ENCODE measurements around the gene CD40.

CD40 gene

GRCh38 chr20:46107061-46107460, 11.1 kb upstream of the CD40 start:
- ChIA-PET POLR2A (no interaction called here), CTCF (interaction anchor here (1.0 to 5.8 kb wide), 9 partner anchors 12 to 93 kb away, joined by 3 to 45 read pairs (median 6); no protein-coding TSS in a partner anchor)
- no peak for DNase-seq (ENCODE audit: extremely low spot score)

GRCh38 chr20:46108435-46108841, 9.7 kb upstream of the CD40 start:
- ChIA-PET CTCF (interaction anchor here (0.7 to 5.8 kb wide), 14 partner anchors 9 to 109 kb away, joined by 3 to 45 read pairs (median 4); no protein-coding TSS in a partner anchor), POLR2A (no interaction called here)
- peak; percentile 32 for TF ChIP-seq CTCF (IDR thresholded peaks at IDR 0.05; ENCODE audit: control extremely low read depth, extremely low read depth, low read depth, missing control alignments)
- DNase-seq (ENCODE audit: extremely low spot score) = peak; percentile 69

More at GRCh38 chr20:46107061-46107460, 11.1 kb upstream of the CD40 start:
- TF ChIP-seq CTCF (IDR thresholded peaks at IDR 0.05; ENCODE audit: control extremely low read depth, extremely low read depth, low read depth, missing control alignments) = no peak

- TF ChIP-seq CTCF (IDR thresholded peaks at IDR 0.05; ENCODE audit: control extremely low read depth, extremely low read depth, low read depth, missing control alignments) = no peak
- DNase-seq (ENCODE audit: extremely low spot score) = no peak
- ChIA-PET POLR2A (no interaction called here), CTCF (interaction anchor here (1.5 to 5.8 kb wide), 6 partner anchors 10 to 110 kb away, joined by 3 to 45 read pairs (median 10); no protein-coding TSS in a partner anchor)
These were observed 9.1 kb upstream of the CD40 start for GRCh38 chr20:46108976-46109375.

GRCh38 chr20:46111028-46111835, 6.9 kb upstream of the CD40 start:
- peak; percentile 58 for DNase-seq (ENCODE audit: extremely low spot score)
- ChIA-PET CTCF (interaction anchor here (1.0 to 1.8 kb wide), 3 partner anchors 9 to 21 kb away, joined by 3 to 5 read pairs (median 3); no protein-coding TSS in a partner anchor), POLR2A (no interaction called here)
- no peak for TF ChIP-seq CTCF (IDR thresholded peaks at IDR 0.05; ENCODE audit: control extremely low read depth, extremely low read depth, low read depth, missing control alignments)

- POLR2A ChIA-PET = no interaction called here
- TF ChIP-seq CTCF (IDR thresholded peaks at IDR 0.05; ENCODE audit: control extremely low read depth, extremely low read depth, low read depth, missing control alignments) = no peak
- CTCF ChIA-PET = interaction anchor here (1.0 to 1.8 kb wide), 3 partner anchors 9 to 20 kb away, joined by 3 to 5 read pairs (median 3); no protein-coding TSS in a partner anchor
- no peak for DNase-seq (ENCODE audit: extremely low spot score)
These were observed 6.3 kb upstream of the CD40 start for GRCh38 chr20:46111836-46112212.

GRCh38 chr20:46112430-46113112, 5.5 kb upstream of the CD40 start:
- CTCF ChIA-PET = interaction anchor here (0.7 to 1.8 kb wide), 3 partner anchors 10 to 90 kb away, joined by 3 to 5 read pairs (median 3); no protein-coding TSS in a partner anchor
- POLR2A ChIA-PET = no interaction called here
- no peak for TF ChIP-seq CTCF (IDR thresholded peaks at IDR 0.05; ENCODE audit: control extremely low read depth, extremely low read depth, low read depth, missing control alignments)
- DNase-seq (ENCODE audit: extremely low spot score) = no peak

Measured in GM10248 (cell line).